Left kidney (tissue), 2 donors: ENCODE measurements around the gene NACC2. TPM values are rescaled to one million over a fixed set of nuclear protein-coding genes. Genes with fewer than 3 reads are reported as not detected.

ENCODE experiments used
- DNase-seq: peaks from one replicate; pipeline ENCODE4 v3.0.0-alpha.2; 2013
- polyA plus RNA-seq: library from polyadenylated mRNA; unstranded; fragments of 120-200 nt; gene quantifications from one replicate; pipeline ENCODE4 v1.2.1, GENCODE V29; 2013; ENCODE audit not compliant: insufficient read length

The NACC2 gene
- polyA plus RNA-seq, 1 donor = 7.0 TPM

GRCh38 chr9:136023410-136024225 lies 71.5 kb downstream of the NACC2 start:
- no peak for DNase-seq

DNA sequence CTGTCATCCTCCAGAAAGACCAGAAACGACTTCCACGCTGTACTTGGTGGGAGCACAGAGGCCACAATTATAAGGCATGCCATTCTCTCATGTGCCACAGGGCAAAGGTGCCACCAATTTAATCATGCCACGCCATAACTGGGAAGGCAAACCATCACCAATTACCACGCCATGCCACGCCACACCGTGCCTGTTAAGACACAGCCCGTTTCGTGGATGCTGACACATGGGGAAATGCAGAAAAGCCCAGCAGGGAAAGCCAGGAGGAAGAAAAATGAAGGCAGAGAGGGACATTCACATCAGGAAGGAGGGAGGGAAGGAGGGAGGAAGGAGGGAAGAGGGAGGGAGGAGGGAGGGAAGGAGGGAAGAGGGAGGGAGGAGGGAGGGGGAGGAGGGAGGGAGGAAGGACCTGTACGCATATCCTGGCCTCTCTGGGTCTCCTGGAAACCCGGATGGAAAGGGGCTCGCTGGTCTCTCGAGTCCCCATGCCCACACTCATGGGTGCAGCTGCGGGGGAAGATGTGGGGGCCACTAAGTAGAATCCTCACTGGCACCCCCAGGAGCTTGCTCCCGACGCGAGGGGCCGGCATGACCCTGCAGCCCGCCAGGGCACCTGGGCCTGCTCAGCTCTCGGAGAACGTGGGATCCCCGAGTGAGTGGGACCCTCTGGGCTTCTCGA lies 72.2 kb downstream of the NACC2 start:
- DNase-seq = no peak

DNA sequence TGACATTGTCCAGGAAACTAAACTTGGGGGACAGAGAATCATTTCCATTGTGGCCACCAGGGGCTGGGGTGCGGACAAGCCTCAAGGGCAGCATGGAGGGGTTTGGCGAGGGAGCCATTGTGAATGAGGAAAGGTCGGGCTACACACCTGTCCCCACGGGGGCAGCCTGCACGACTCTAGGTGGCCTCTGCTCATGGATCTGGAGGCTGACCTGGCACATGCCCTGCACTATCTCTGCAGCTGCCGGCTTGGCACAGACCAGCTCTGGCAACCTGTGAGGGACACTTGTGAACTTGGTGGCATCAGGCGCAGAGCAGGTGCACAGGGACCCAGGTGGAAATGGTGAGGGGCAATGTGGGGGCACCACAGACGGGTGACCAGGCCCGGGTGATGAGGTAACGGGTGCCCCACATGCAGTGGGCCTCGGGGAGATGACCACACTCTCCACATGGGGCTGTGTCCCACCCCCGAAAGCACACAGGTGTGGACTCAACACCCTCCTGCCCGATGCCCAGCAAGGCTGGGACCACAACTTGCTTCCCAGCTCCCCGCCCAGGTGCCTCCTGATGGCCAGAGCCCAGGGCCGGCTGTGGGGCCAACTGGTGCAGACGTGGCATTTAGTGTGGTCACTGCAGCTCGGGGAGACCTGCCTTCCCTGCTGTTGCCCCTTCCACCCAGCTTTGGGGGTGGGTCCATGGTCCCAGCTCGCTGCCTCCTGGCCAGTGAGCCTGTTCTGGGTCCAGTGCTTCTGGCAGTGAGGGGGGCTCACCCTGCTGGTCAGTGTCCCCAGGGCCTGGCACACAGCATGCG lies 73.0 kb downstream of the NACC2 start:
- no peak for DNase-seq

GRCh38 chr9:136021171-136021871 lies 73.8 kb downstream of the NACC2 start:
- DNase-seq = no peak

GRCh38 chr9:136020671-136021070 lies 74.4 kb downstream of the NACC2 start:
- no peak for DNase-seq

- no peak for DNase-seq
Observed at GRCh38 chr9:136020206-136020605, 74.9 kb downstream of the NACC2 start.

GRCh38 chr9:136019681-136020060 lies 75.4 kb downstream of the NACC2 start:
- DNase-seq = no peak

GRCh38 chr9:136019041-136019680 lies 75.9 kb downstream of the NACC2 start:
- DNase-seq = no peak

- no peak for DNase-seq
Observed at GRCh38 chr9:136018257-136019031, 76.6 kb downstream of the NACC2 start.

DNA sequence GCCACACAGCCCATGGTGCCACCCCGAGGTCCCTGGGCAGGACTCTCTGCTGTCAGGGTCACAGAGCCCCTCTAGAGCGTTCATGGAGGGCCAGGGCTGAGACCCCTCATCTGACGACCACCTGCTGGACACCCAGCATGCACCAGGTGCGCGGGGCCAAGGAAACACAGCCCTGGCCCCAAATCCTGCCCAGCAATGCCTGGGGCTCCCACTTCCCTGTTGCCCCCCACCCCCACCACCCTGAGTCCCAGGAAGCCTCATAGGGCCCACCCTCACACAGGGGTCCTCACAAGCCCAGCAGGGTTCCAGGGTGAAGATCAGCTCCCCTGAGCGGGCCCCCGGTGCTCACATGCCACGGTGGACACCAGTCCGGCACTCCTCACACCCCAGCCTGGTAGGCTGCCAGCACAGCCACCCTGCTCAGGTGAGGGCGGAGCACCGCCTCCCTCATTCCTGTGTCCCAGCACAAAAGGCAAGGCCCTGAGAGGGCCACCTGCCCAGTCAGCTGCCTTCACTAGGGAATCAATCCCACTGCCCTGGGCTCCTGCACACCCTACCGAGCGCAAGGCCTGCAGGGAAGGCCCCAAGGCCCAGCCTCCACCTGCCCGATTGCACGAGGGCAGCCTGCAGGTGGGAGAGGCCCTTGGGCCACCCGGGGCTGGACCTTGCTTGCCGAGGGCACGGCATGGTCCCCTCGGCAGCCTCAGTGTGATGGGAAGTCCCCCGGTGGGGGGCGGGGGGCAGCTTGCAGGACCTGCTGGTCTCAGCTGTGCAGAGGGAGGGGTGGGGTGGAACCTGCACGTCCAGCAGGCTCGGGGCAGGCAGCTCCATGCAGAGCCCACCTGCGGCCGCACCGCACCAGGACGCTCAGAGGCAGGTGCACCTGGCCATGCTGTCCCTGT lies 77.5 kb downstream of the NACC2 start:
- DNase-seq = no peak

- DNase-seq = no peak
Observed at GRCh38 chr9:136016572-136017288, 78.4 kb downstream of the NACC2 start.

DNA sequence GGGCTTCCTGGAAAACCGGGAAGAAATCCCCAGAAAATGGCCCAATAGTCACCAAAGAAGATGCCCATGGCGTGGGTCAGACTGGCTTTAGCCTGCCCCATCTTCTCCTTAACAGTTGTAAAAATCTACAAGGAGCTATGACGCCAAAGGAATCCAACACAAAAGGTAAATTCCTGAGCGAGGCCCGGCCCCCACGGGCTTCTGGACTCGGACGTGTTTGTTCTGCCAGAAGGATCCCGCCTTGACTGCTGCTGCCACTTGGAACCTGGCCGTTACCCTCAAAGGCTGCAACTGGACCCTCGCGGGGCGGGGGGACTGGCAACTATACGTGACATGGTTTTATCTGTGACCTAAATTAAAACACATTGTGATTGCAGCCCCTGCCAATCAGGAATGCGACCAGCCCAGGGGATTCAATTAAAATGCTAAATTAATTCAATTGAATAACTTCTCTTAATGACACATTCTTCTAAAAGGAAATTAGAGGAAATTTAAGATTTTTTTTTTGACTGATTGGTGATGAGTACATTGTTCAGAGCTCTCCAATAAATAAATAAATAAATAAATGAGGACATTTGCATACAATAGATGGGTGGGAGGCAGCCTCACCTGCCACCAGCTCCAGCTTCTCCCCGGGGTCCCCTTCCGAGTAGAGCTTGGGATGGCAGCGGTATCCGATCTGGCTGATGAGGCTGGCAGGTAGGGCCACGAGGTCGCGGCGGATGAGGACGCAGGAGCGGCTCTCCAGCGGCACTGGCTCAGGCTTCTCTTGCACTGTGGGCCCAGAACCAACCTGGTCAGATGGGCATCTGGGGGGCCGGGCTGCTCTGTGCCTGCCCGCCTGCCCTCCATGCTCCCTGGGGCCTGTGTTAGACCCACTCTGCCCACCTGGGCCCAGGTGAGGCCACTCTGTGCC lies 79.2 kb downstream of the NACC2 start:
- no peak for DNase-seq

GRCh38 chr9:136014924-136015633 lies 80.0 kb downstream of the NACC2 start:
- no peak for DNase-seq

DNA sequence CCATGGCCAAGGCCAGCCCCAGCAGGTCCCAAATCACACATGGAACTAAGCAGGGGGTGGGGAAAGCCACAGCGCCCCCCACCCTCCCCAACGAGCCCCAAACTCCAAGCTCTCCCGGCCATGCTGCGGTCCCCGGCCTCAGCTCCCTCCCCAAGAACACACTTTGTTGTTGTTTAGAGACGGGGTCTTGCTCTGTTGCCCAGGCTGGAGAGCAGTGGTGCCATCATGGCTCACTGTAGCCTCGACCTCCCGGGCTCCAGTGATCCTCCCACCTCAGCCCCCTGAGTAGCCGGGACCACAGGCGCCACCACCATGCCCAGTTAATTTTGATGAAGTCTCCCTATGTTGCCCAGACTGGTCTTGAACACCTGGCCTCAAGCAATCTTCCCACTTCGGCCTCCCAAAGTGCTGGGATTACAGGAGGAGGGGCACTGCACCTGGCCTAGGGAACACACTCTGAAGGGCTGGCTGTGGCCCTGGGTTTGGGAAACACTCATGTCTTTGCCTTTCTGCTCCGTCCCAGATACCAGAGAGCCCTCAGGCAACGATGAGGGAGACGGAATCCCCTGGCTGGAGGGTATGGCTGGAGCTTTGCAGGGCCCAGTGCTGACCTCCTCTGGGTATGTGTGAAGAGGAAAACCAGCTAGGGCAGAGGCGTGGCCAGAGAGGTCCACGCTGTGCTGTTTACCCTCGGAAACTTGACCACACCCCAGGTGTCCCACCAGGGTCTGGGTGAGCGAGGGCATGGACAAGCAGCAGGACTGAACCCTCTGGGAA lies 80.8 kb downstream of the NACC2 start:
- DNase-seq = no peak

- no peak for DNase-seq
Observed at GRCh38 chr9:136013524-136014034, 81.5 kb downstream of the NACC2 start.

DNA sequence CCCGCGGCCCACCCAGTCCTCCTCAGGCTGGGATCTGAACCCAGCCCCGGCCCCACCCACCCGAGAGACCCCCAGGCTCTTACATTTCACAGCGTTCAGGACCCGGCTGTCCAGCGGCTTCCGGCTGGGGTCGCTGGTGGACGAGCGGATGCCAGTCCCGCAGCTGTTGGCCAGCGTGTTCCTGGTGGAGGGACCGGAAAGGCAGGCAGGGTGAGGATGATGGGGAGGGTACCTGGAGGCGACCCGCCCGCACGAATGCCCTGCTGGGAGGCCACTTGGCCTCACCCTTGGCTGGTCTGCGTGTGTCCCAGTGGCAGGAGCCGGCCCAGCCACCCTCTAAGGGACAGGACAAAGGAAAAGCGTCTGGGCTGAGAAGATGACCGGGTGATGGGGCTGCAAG lies 82.0 kb downstream of the NACC2 start:
- DNase-seq = no peak
